Trophoblast cell (in vitro differentiated cells and primary cell): ENCODE results near the gene LRRC8D.
"Not testable (repeated sequence)": the region's sequence is repeated elsewhere in the genome, so short reads cannot be mapped to it uniquely, and the experiment has no call there.

Experiments used
- DNase-seq, 2 donors: peaks; one replicate each; pipeline ENCODE4 v3.0.0-alpha.2; 2016
- H2AFZ ChIP-seq: 2 replicates; pipeline ENCODE4 v1.6.1; 2013; ENCODE audit warnings: low read length, moderate library complexity, mild to moderate bottlenecking; ENCODE audit not compliant: insufficient read depth, poor library complexity
- H2AK5ac ChIP-seq: 2 replicates; pipeline ENCODE4 v1.6.1; 2013; ENCODE audit warnings: mild to moderate bottlenecking, low read length
- H2BK120ac ChIP-seq: 2 replicates; pipeline ENCODE4 v1.6.1; 2013; ENCODE audit warnings: low read length, mild to moderate bottlenecking, moderate library complexity; ENCODE audit not compliant: insufficient read depth, poor library complexity
- H2BK12ac ChIP-seq: 2 replicates; pipeline ENCODE4 v1.6.1; 2013; ENCODE audit warnings: mild to moderate bottlenecking, low read length, moderate library complexity
- H2BK5ac ChIP-seq: 2 replicates; pipeline ENCODE4 v1.6.1; 2013; ENCODE audit warnings: low read length, low read depth, moderate library complexity, mild to moderate bottlenecking; ENCODE audit not compliant: poor library complexity
- H3K14ac ChIP-seq: 2 replicates; pipeline ENCODE4 v1.6.1; 2013; ENCODE audit warnings: mild to moderate bottlenecking, low read length
- H3K18ac ChIP-seq: 2 replicates; pipeline ENCODE4 v1.6.1; 2013; ENCODE audit warnings: mild to moderate bottlenecking, low read length
- H3K23ac ChIP-seq: 2 replicates; pipeline ENCODE4 v1.6.1; 2013; ENCODE audit warnings: low read length
- H3K27ac ChIP-seq: 2 replicates; pipeline ENCODE4 v1.5.1; 2013; ENCODE audit warnings: low read depth, mild to moderate bottlenecking, inconsistent platforms, low read length, moderate library complexity
- H3K27me3 ChIP-seq: 2 replicates; pipeline ENCODE4 v1.6.1; 2013; ENCODE audit warnings: inconsistent platforms, mild to moderate bottlenecking, low read length, moderate library complexity; ENCODE audit not compliant: insufficient read depth
- H3K36me3 ChIP-seq, 2 experiments: 1 replicate in 1 of 2; 2 replicates in 1 of 2; pipeline ENCODE4 v1.6.1; 2013; ENCODE audit warnings: low read length in 2 of 2, mild to moderate bottlenecking in 2 of 2, moderate library complexity in 1 of 2; ENCODE audit not compliant: insufficient read depth in 2 of 2, control insufficient read depth in 1 of 2
- H3K4ac ChIP-seq: 2 replicates; pipeline ENCODE4 v1.6.1; 2013; ENCODE audit warnings: low read depth, mild to moderate bottlenecking, low read length, moderate library complexity
- H3K4me1 ChIP-seq, 2 experiments: 1 replicate in 1 of 2; 2 replicates in 1 of 2; pipeline ENCODE4 v1.6.1; 2013; ENCODE audit warnings: low read length in 2 of 2, mild to moderate bottlenecking in 2 of 2, moderate library complexity in 1 of 2; ENCODE audit not compliant: insufficient read depth in 2 of 2, control insufficient read depth in 1 of 2
- H3K4me2 ChIP-seq: 2 replicates; pipeline ENCODE4 v1.6.1; 2013; ENCODE audit warnings: inconsistent platforms, mild to moderate bottlenecking, low read length, moderate library complexity
- H3K4me3 ChIP-seq: 2 replicates; pipeline ENCODE4 v1.5.1; 2013; ENCODE audit warnings: mild to moderate bottlenecking, low read depth, low read length, inconsistent platforms
- H3K79me1 ChIP-seq: one replicate; pipeline ENCODE4 v1.6.1; 2013; ENCODE audit warnings: low read length
- H3K79me2 ChIP-seq: 2 replicates; pipeline ENCODE4 v1.6.1; 2013; ENCODE audit warnings: low read length, mild to moderate bottlenecking; ENCODE audit not compliant: control insufficient read depth, insufficient read depth, poor library complexity
- H3K9ac ChIP-seq: 2 replicates; pipeline ENCODE4 v1.6.1; 2013; ENCODE audit warnings: mild to moderate bottlenecking, low read length
- H3K9me3 ChIP-seq: 2 replicates; pipeline ENCODE4 v1.6.1; 2013; ENCODE audit warnings: low read depth, mild to moderate bottlenecking, control low read depth, inconsistent platforms, low read length; ENCODE audit not compliant: insufficient read depth
- H4K12ac ChIP-seq: 2 replicates; pipeline ENCODE4 v1.6.1; 2013; ENCODE audit warnings: low read depth, mild to moderate bottlenecking, low read length, moderate library complexity
- H4K8ac ChIP-seq: 2 replicates; pipeline ENCODE4 v1.6.1; 2013; ENCODE audit warnings: low read depth, mild to moderate bottlenecking, low read length, moderate library complexity
- H4K91ac ChIP-seq: one replicate; pipeline ENCODE4 v1.6.1; 2013; ENCODE audit warnings: low read depth, mild to moderate bottlenecking, low read length, moderate library complexity
- WGBS: extraction: QIAGEN DNeasy Blood & Tissue Kit; methylation state at CpG from one replicate; pipeline ENCODE4 v1.1.7; 2013; ENCODE audit warnings: missing lambda C conversion rate; ENCODE audit not compliant: insufficient read length, insufficient coverage; ENCODE audit errors: extremely low coverage; 5-methylcytosine and 5-hydroxymethylcytosine counted together

Gene LRRC8D

DNA sequence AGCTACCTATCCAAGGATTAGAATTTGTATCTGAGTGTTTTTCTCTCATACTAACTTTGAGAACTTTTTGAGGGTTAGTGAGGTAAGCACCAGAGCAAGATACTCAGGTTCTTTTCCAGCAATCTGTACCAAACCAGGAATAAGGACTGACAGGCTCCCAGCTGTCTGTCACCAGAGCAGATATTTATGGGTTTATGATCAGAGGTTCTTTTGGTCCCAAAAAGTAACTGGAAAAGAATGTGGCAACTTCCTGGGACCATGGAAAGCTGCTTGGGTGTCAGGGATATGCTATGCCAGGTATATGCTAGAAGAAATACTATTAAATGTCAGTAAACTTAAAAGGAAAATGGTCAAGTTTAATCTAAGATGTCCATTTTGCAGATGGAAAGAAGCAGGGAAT is 98.3 kb downstream of the LRRC8D start:
- H4K8ac ChIP-seq, result no peak overlapping the region
- H2AFZ ChIP-seq, result no peak overlapping the region
- no peak overlapping the region for H3K4ac ChIP-seq
- no peak overlapping the region for H2BK120ac ChIP-seq
- no peak overlapping the region for H4K12ac ChIP-seq
- H3K4me1 ChIP-seq, result peaks cover 0 to 5% of the 10 kb centered on the region in 2 experiments
- H3K4me2 ChIP-seq, result no peak overlapping the region
- H3K9me3 ChIP-seq, result no peaks in the 10 kb centered on the region
- H3K79me1 ChIP-seq, result no peaks in the 10 kb centered on the region
- H3K18ac ChIP-seq, result no peak overlapping the region
- H3K36me3 ChIP-seq, result no peaks in the 10 kb centered on the region
- H2AK5ac ChIP-seq, result no peak overlapping the region
- H3K79me2 ChIP-seq, result no peaks in the 10 kb centered on the region
- H3K4me3 ChIP-seq, result no peak overlapping the region
- no peak overlapping the region for H2BK5ac ChIP-seq
- H3K14ac ChIP-seq, result no peak overlapping the region
- no peak overlapping the region for H3K9ac ChIP-seq
- H3K27ac ChIP-seq, result no peak overlapping the region
- no peak overlapping the region for H4K91ac ChIP-seq
- no peak overlapping the region for H2BK12ac ChIP-seq
- DNase-seq, result no peak
- no peaks in the 10 kb centered on the region for H3K27me3 ChIP-seq
- H3K23ac ChIP-seq, result no peak overlapping the region

DNA sequence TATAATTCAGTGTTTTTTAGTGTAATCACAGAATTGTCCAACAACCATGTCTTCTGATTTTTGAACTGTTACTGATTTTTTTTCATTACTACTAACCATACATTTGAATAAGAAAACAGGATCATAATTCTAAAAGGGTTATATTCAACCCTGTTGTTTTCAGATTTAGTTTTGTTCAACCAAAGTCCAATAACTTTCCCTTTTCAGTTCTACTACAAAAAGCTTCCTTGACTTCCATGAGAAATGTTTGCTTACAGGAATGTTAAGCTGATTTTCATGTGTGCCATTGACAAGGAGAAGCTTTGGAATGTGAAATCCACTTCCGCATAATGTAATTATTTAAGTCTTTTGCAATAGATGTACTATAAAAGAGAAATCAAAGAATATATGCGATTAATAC is 102.1 kb downstream of the LRRC8D start:
- H4K12ac ChIP-seq, result no peak overlapping the region
- H2AK5ac ChIP-seq, result no peak overlapping the region
- H3K4me2 ChIP-seq, result no peak overlapping the region
- no peaks in the 10 kb centered on the region for H3K79me1 ChIP-seq
- H2BK12ac ChIP-seq, result no peak overlapping the region
- no peak overlapping the region for H3K4ac ChIP-seq
- peaks cover 0 to 2% of the 10 kb centered on the region in 2 experiments for H3K36me3 ChIP-seq
- H2BK5ac ChIP-seq, result no peak overlapping the region
- no peak overlapping the region for H3K18ac ChIP-seq
- no peak overlapping the region for H2AFZ ChIP-seq
- no peaks in the 10 kb centered on the region for H3K9me3 ChIP-seq
- H3K23ac ChIP-seq, result no peak overlapping the region
- no peak overlapping the region for H4K8ac ChIP-seq
- WGBS, result no CpG with 5 or more reads among the region's 2 CpGs
- H2BK120ac ChIP-seq, result no peak overlapping the region
- H3K79me2 ChIP-seq, result no peaks in the 10 kb centered on the region
- no peak overlapping the region for H3K14ac ChIP-seq
- H3K27ac ChIP-seq, result no peak overlapping the region
- H4K91ac ChIP-seq, result no peak overlapping the region
- DNase-seq, result no peak
- H3K27me3 ChIP-seq, result no peaks in the 10 kb centered on the region
- no peak overlapping the region for H3K4me3 ChIP-seq
- peaks cover 3 to 7% of the 10 kb centered on the region in 2 experiments for H3K4me1 ChIP-seq
- H3K9ac ChIP-seq, result no peak overlapping the region

DNA sequence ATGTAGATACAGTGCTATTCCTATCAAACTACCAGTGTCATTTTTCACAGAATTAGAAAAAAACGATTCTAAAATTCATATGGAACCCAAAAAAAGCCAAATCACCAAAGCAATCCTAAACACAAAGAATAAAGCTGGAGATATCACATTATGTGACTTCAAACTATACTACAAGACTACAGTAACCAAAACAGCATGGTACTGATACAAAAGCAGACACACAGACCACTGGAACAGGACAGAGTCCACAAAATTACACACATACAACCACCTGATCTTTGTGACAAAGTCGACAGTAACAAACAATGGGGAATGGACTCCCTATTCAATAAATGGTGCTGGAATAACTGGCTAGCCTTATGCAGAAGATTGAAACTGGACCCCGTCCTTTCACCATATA is 102.7 kb downstream of the LRRC8D start:
- Histone ChIP-seq H2BK12ac (no peak overlapping the region), H3K9ac (no peak overlapping the region), H2AK5ac (no peak overlapping the region), H3K9me3 (no peaks in the 10 kb centered on the region), H2BK5ac (no peak overlapping the region), H3K18ac (no peak overlapping the region), H3K79me1 (no peaks in the 10 kb centered on the region), H3K4ac (no peak overlapping the region), H3K4me3 (no peak overlapping the region), H2BK120ac (no peak overlapping the region), H3K27me3 (no peaks in the 10 kb centered on the region), H3K14ac (no peak overlapping the region), H4K91ac (no peak overlapping the region), H3K79me2 (no peaks in the 10 kb centered on the region), H2AFZ (no peak overlapping the region), H3K23ac (no peak overlapping the region), H3K36me3 (peaks cover 0 to 2% of the 10 kb centered on the region in 2 experiments), H3K27ac (no peak overlapping the region), H4K8ac (no peak overlapping the region), H4K12ac (no peak overlapping the region), H3K4me2 (no peak overlapping the region), H3K4me1 (peaks cover 3 to 7% of the 10 kb centered on the region in 2 experiments)
- DNase-seq, result no peak
- no CpG with 5 or more reads among the region's 3 CpGs for WGBS

DNA sequence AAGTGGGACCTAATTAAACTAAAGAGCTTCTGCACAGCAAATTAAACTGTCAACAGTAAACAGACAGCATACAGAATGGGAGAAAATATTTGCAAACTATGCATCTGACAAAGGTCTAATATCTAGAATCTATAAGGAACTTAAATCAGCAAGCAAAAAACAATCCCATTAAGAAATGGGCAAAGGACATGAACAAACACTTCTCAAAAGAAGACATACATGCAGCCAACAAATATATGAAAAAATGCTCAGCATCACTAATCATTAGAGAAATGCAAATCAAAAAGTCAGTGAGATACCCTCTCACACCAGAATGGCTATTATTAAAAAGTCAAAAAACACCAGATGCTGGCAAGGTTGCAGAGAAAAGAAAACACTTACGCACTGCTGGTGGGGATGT is 103.2 kb downstream of the LRRC8D start:
- H3K18ac ChIP-seq, H3K4me3 ChIP-seq, H2BK5ac ChIP-seq, H3K79me1 ChIP-seq, H3K4me2 ChIP-seq, H3K14ac ChIP-seq, H3K27ac ChIP-seq, H2BK120ac ChIP-seq, H3K9me3 ChIP-seq, H4K12ac ChIP-seq, H2AK5ac ChIP-seq, H3K23ac ChIP-seq, H3K4ac ChIP-seq, H3K36me3 ChIP-seq, H2AFZ ChIP-seq, H2BK12ac ChIP-seq, H3K9ac ChIP-seq, H4K91ac ChIP-seq, H3K27me3 ChIP-seq, DNase-seq, H4K8ac ChIP-seq, H3K4me1 ChIP-seq, H3K79me2 ChIP-seq: not testable (repeated sequence)
- no CpG with 5 or more reads among the region's 1 CpG for WGBS
